Fibroblast of lung (primary cell): ENCODE data around the gene ZNF37A. TPM values are rescaled to one million over a fixed set of nuclear protein-coding genes. Genes with fewer than 3 reads are reported as not detected.
"Not testable (repeated sequence)": the region's sequence is repeated elsewhere in the genome, so short reads cannot be mapped to it uniquely, and the experiment has no call there.

Experiments used
- DNase-seq, 2 donors: peaks; one replicate each; pipeline versions ENCODE4 v3.0.0 to v3.0.0-alpha.2; 2010; ENCODE audit warnings: low read depth in 2 of 2
- H2AFZ ChIP-seq: 2 replicates; pipeline ENCODE4 v1.5.1; 2012; ENCODE audit warnings: low read length, control low read depth, inconsistent platforms
- H3K27ac ChIP-seq: 2 replicates; pipeline ENCODE4 v1.5.1; 2011; ENCODE audit warnings: low read length, control low read depth; ENCODE audit not compliant: insufficient read depth
- H3K27me3 ChIP-seq: 2 replicates; pipeline ENCODE4 v1.5.1; 2011; ENCODE audit warnings: mild to moderate bottlenecking, low read length; ENCODE audit not compliant: control insufficient read depth, insufficient read depth
- H3K36me3 ChIP-seq: 2 replicates; pipeline ENCODE4 v1.5.1; 2011; ENCODE audit warnings: low read length; ENCODE audit not compliant: control insufficient read depth, insufficient read depth
- H3K4me1 ChIP-seq: 2 replicates; pipeline ENCODE4 v1.5.1; 2011; ENCODE audit warnings: low read length; ENCODE audit not compliant: control insufficient read depth, insufficient read depth; ENCODE audit errors: extremely low read depth
- H3K4me2 ChIP-seq: 2 replicates; pipeline ENCODE4 v1.5.1; 2011; ENCODE audit warnings: low read length, control low read depth; ENCODE audit not compliant: insufficient read depth; ENCODE audit errors: extremely low read depth
- H3K4me3 ChIP-seq, 4 experiments: fragments of 200-600 bp in 1 of 4; sonication (generic) in 1 of 4; replicated peaks in 1 of 4; 2 replicates each; pipeline ENCODE4 v1.5.1; 2011 to 2016; ENCODE audit warnings: low read length in 4 of 4, low read depth in 3 of 4, mild to moderate bottlenecking in 3 of 4, control low read depth in 2 of 4, inconsistent platforms in 1 of 4, mixed read lengths in 1 of 4; ENCODE audit not compliant: insufficient read depth in 1 of 4; ENCODE audit errors: control extremely low read depth in 1 of 4
- H3K79me2 ChIP-seq: 2 replicates; pipeline ENCODE4 v1.5.1; 2012; ENCODE audit warnings: mild to moderate bottlenecking, low read length, inconsistent platforms; ENCODE audit not compliant: control insufficient read depth, insufficient read depth
- H3K9ac ChIP-seq: 2 replicates; pipeline ENCODE4 v1.5.1; 2011; ENCODE audit warnings: mild to moderate bottlenecking, low read length, control low read depth; ENCODE audit not compliant: insufficient read depth
- H3K9me3 ChIP-seq: 2 replicates; pipeline ENCODE4 v1.5.1; 2012; ENCODE audit warnings: low read depth, low read length; ENCODE audit not compliant: control insufficient read depth, insufficient read depth
- H4K20me1 ChIP-seq: 2 replicates; pipeline ENCODE4 v1.5.1; 2011; ENCODE audit warnings: low read length; ENCODE audit not compliant: control insufficient read depth, insufficient read depth; ENCODE audit errors: extremely low read depth
- EZH2 ChIP-seq: IDR thresholded peaks from 2 replicates; pipeline ENCODE4 v1.5.1; 2012; ENCODE audit warnings: low read length, control low read depth, mild to moderate bottlenecking; ENCODE audit errors: missing control alignments
- polyA plus RNA-seq, 2 donors: library from polyadenylated mRNA; depleted of rRNA in 1 of 2; stranded (reverse) in 1 of 2; unstranded in 1 of 2; fragments of >200 nt; gene quantifications; 2 replicates each; pipeline ENCODE4 v1.2.1, GENCODE V29; 2011 to 2012; ENCODE audit warnings: missing spikeins in 1 of 2
- total RNA-seq: library from RNA; depleted of rRNA; stranded (reverse); fragments of >200 nt; gene quantifications from 2 replicates; pipeline ENCODE4 v1.2.1, GENCODE V29; 2014
- TF ChIP-seq, protein P1 (sequence below), 2 donors: IDR thresholded peaks in 1 of 2; conservative IDR thresholded peaks in 1 of 2; 1 replicate in 1 of 2; 2 replicates in 1 of 2; pipeline ENCODE4 v1.5.1; 2011 to 2012; ENCODE audit warnings: low read length in 2 of 2, control low read depth in 1 of 2, inconsistent platforms in 1 of 2, low read depth in 1 of 2, mild to moderate bottlenecking in 1 of 2

Gene ZNF37A
- total and polyA plus RNA-seq, 2 donors (not counting 1 experiment from before 2014, with no cell fraction given), result 9.7 to 20.3 TPM

- Histone ChIP-seq H3K27ac (no peak overlapping the region), H3K9me3 (no peaks in the 10 kb centered on the region), H3K79me2 (no peaks in the 10 kb centered on the region), H3K4me1 (no peaks in the 10 kb centered on the region), H3K27me3 (no peaks in the 10 kb centered on the region), H3K4me3 (no peak overlapping the region), H3K9ac (no peak overlapping the region), H4K20me1 (no peaks in the 10 kb centered on the region), H3K36me3 (no peaks in the 10 kb centered on the region), H3K4me2 (no peak overlapping the region), H2AFZ (no peak overlapping the region)
- TF ChIP-seq, protein P1, sequence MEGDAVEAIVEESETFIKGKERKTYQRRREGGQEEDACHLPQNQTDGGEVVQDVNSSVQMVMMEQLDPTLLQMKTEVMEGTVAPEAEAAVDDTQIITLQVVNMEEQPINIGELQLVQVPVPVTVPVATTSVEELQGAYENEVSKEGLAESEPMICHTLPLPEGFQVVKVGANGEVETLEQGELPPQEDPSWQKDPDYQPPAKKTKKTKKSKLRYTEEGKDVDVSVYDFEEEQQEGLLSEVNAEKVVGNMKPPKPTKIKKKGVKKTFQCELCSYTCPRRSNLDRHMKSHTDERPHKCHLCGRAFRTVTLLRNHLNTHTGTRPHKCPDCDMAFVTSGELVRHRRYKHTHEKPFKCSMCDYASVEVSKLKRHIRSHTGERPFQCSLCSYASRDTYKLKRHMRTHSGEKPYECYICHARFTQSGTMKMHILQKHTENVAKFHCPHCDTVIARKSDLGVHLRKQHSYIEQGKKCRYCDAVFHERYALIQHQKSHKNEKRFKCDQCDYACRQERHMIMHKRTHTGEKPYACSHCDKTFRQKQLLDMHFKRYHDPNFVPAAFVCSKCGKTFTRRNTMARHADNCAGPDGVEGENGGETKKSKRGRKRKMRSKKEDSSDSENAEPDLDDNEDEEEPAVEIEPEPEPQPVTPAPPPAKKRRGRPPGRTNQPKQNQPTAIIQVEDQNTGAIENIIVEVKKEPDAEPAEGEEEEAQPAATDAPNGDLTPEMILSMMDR (conservative IDR thresholded peaks at IDR 0.05 in 1 of 2, IDR thresholded peaks at IDR 0.05 in 1 of 2; ENCODE audit: low read depth in 1 of 2, low read length in 2 of 2), result no peak
- TF ChIP-seq EZH2, result no peak
- no peak for DNase-seq
Observed at GRCh38 chr10:38146579-38147333, 52.6 kb downstream of the ZNF37A start.

GRCh38 chr10:38147686-38148085 lies 53.5 kb downstream of the ZNF37A start:
- no peaks in the 10 kb centered on the region for H3K36me3 ChIP-seq
- no peak overlapping the region for H3K4me2 ChIP-seq
- H3K4me1 ChIP-seq, result no peaks in the 10 kb centered on the region
- no peaks in the 10 kb centered on the region for H4K20me1 ChIP-seq
- no peak overlapping the region for H3K27ac ChIP-seq
- H3K4me3 ChIP-seq, result no peak overlapping the region
- no peak for TF ChIP-seq EZH2
- TF ChIP-seq, protein P1 (conservative IDR thresholded peaks at IDR 0.05 in 1 of 2, IDR thresholded peaks at IDR 0.05 in 1 of 2; ENCODE audit: low read depth in 1 of 2, low read length in 2 of 2), result no peak
- no peaks in the 10 kb centered on the region for H3K9me3 ChIP-seq
- DNase-seq, result no peak
- no peak overlapping the region for H2AFZ ChIP-seq
- no peak overlapping the region for H3K9ac ChIP-seq
- no peaks in the 10 kb centered on the region for H3K27me3 ChIP-seq
- no peaks in the 10 kb centered on the region for H3K79me2 ChIP-seq

GRCh38 chr10:38150891-38151463 lies 56.8 kb downstream of the ZNF37A start:
- not testable (repeated sequence) for H3K4me1 ChIP-seq

More at GRCh38 chr10:38150891-38151463, 56.8 kb downstream of the ZNF37A start:
- not testable (repeated sequence) for H3K36me3 ChIP-seq, H4K20me1 ChIP-seq, H3K27me3 ChIP-seq, H3K4me3 ChIP-seq, H3K79me2 ChIP-seq, H3K27ac ChIP-seq, H2AFZ ChIP-seq, H3K4me2 ChIP-seq, H3K9me3 ChIP-seq, H3K9ac ChIP-seq
- peak in 1 of 2 donors; percentile 3 for DNase-seq
